Stimulated activated CD8-positive, alpha-beta memory T cell treated with anti-CD3 and anti-CD28 coated beads, Interleukin-4, amount 100 ng/mL, for 4 hours (primary cell): ENCODE measurements around the gene RAD23B.

Experiments
- DNase-seq, 2 donors: peaks; one replicate each; pipeline ENCODE4 v3.0.0-alpha.2; 2020; ENCODE audit warnings: low read depth in 2 of 2, low spot score in 1 of 2

The RAD23B gene

GRCh38 chr9:107373809-107374208 lies 90.7 kb downstream of the RAD23B start:
- no peak for DNase-seq

GRCh38 chr9:107375001-107375400 lies 91.9 kb downstream of the RAD23B start:
- no peak for DNase-seq

- DNase-seq: no peak
These were observed 92.7 kb downstream of the RAD23B start for GRCh38 chr9:107375651-107376369.

- no peak for DNase-seq
These were observed 94.9 kb downstream of the RAD23B start for GRCh38 chr9:107378006-107378405.
